SK-N-SH treated with all-trans-retinoic acid at 6 μM for 48 hours (cell line): Measurements from ENCODE around the gene IL15RA.
"Not testable (repeated sequence)": the region's sequence is repeated elsewhere in the genome, so short reads cannot be mapped to it uniquely, and the experiment has no call there.

ENCODE experiments used
- ATAC-seq: fragments of 200-7000 bp; cut with Tn5 transposase; 3 replicates; pipeline ENCODE4 v1.9.1; 2020; ENCODE audit warnings: mild to moderate bottlenecking, moderate library complexity
- ARNTL ChIP-seq: fragments of 450-650 bp; formaldehyde crosslinking; IDR thresholded peaks from 2 replicates; pipeline ENCODE4 v1.5.0; 2020; ENCODE audit warnings: low read depth, mild to moderate bottlenecking, moderate library complexity, borderline replicate concordance
- BACH2 ChIP-seq: fragments of 250-450 bp; sonication (Bioruptor Pico); IDR thresholded peaks from 2 replicates; pipeline ENCODE4 v1.9.0; 2021; ENCODE audit warnings: mild to moderate bottlenecking, borderline replicate concordance
- CREB5 ChIP-seq: fragments of 250-450 bp; sonication (Bioruptor Pico); IDR thresholded peaks from 2 replicates; pipeline ENCODE4 v1.5.1; 2020; ENCODE audit warnings: low read depth, mild to moderate bottlenecking, moderate library complexity
- GLIS3 ChIP-seq: fragments of 250-450 bp; sonication (Bioruptor Pico); IDR thresholded peaks from 2 replicates; pipeline ENCODE4 v1.5.0; 2020; ENCODE audit warnings: mild to moderate bottlenecking, moderate library complexity
- ISL1 ChIP-seq: fragments of 250-450 bp; sonication (Bioruptor Pico); IDR thresholded peaks from 2 replicates; pipeline ENCODE4 v2.1.2; 2022; ENCODE audit warnings: mild to moderate bottlenecking, moderate library complexity
- POU6F1 ChIP-seq: fragments of 250-450 bp; sonication (Bioruptor Pico); IDR thresholded peaks from 2 replicates; pipeline ENCODE4 v1.8.0; 2021; ENCODE audit warnings: low read depth, mild to moderate bottlenecking, moderate library complexity, borderline replicate concordance
- RARB ChIP-seq: fragments of 250-450 bp; sonication (Bioruptor Pico); IDR thresholded peaks from 2 replicates; pipeline ENCODE4 v1.8.0; 2021; ENCODE audit warnings: mild to moderate bottlenecking, moderate library complexity
- SNAI2 ChIP-seq: fragments of 250-450 bp; sonication (Bioruptor Pico); IDR thresholded peaks from 2 replicates; pipeline ENCODE4 v1.5.0; 2020; ENCODE audit warnings: mild to moderate bottlenecking, moderate library complexity
- TCF4 ChIP-seq: fragments of 250-450 bp; sonication (Bioruptor Pico); IDR thresholded peaks from 2 replicates; pipeline ENCODE4 v1.8.0; 2021; ENCODE audit warnings: mild to moderate bottlenecking, moderate library complexity, borderline replicate concordance
- TOX ChIP-seq: fragments of 250-450 bp; sonication (Bioruptor Pico); IDR thresholded peaks from 2 replicates; pipeline ENCODE4 v1.8.0; 2021; ENCODE audit warnings: mild to moderate bottlenecking, moderate library complexity, borderline replicate concordance
- TSHZ2 ChIP-seq: fragments of 250-450 bp; sonication (Bioruptor Pico); IDR thresholded peaks from 2 replicates; pipeline ENCODE4 v1.5.0; 2020; ENCODE audit warnings: mild to moderate bottlenecking, moderate library complexity
- ZFP3 ChIP-seq: fragments of 250-450 bp; sonication (Bioruptor Pico); IDR thresholded peaks from 2 replicates; pipeline ENCODE4 v1.5.0; 2020; ENCODE audit warnings: mild to moderate bottlenecking, moderate library complexity
- ZFP30 ChIP-seq: fragments of 450-650 bp; formaldehyde crosslinking; IDR thresholded peaks from 2 replicates; pipeline ENCODE4 v1.5.0; 2022; ENCODE audit warnings: mild to moderate bottlenecking, moderate library complexity
- ZNF70 ChIP-seq: fragments of 450-650 bp; formaldehyde crosslinking; IDR thresholded peaks from 2 replicates; pipeline ENCODE4 v1.5.0; 2020; ENCODE audit warnings: mild to moderate bottlenecking, moderate library complexity
- ZNF8 ChIP-seq: fragments of 450-650 bp; formaldehyde crosslinking; IDR thresholded peaks from 2 replicates; pipeline ENCODE4 v1.5.0; 2020; ENCODE audit warnings: mild to moderate bottlenecking, moderate library complexity
- TF ChIP-seq, protein P1 (sequence below): fragments of 250-450 bp; sonication (Bioruptor Pico); IDR thresholded peaks from 2 replicates; pipeline ENCODE4 v1.5.1; 2021; ENCODE audit warnings: mild to moderate bottlenecking, moderate library complexity
- TF ChIP-seq, protein P2 (sequence below): fragments of 250-450 bp; sonication (Bioruptor Pico); IDR thresholded peaks from 2 replicates; pipeline ENCODE4 v1.8.0; 2020; ENCODE audit warnings: mild to moderate bottlenecking, moderate library complexity, borderline replicate concordance

The IL15RA gene

DNA sequence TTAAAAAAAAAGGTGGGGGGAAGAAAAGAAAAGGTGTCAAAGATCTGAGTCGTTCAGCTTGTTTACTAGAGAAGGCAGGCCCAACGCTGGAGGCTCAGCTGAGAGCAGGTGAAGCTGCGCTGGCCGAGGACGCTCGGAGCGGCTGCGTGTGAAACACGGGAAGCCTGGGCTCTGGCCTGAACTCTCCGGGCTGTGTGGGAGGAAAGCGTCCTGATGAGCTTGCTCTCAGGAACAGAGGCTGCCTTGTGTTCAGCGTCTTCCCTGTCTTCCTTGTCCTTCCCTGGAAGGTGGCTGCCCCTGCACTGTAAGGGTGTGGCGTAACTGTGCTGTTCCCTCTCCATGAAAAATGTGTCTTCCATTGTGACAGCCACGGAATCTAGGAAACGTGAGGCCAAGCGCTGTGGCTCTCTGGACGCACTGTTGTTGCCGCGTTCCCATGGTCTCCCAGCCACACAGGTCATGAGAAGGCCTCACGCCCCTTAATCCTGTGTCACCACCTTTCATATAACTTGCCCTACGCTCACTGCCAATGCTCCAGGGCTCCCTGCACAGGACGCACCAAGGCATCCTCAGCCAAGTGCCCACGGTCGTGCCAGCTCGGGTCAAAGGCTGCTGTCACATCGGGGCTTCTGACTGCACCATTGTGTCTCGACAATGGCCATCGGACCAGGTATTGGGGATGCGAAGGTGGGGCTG, 15.8 kb downstream of the IL15RA start:
- ATAC-seq: no peak
- TF ChIP-seq RARB: no peak
- TF ChIP-seq ISL1: no peak
- no peak for TF ChIP-seq ZFP3 (CRISPR knock-in tag)
- no peak for TF ChIP-seq TSHZ2 (CRISPR knock-in tag)
- no peak for TF ChIP-seq SNAI2 (CRISPR knock-in tag)
- TF ChIP-seq, protein P1, sequence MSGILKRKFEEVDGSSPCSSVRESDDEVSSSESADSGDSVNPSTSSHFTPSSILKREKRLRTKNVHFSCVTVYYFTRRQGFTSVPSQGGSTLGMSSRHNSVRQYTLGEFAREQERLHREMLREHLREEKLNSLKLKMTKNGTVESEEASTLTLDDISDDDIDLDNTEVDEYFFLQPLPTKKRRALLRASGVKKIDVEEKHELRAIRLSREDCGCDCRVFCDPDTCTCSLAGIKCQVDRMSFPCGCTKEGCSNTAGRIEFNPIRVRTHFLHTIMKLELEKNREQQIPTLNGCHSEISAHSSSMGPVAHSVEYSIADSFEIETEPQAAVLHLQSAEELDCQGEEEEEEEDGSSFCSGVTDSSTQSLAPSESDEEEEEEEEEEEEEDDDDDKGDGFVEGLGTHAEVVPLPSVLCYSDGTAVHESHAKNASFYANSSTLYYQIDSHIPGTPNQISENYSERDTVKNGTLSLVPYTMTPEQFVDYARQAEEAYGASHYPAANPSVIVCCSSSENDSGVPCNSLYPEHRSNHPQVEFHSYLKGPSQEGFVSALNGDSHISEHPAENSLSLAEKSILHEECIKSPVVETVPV (CRISPR knock-in tag): no peak
- no peak for TF ChIP-seq TCF4 (CRISPR knock-in tag)
- TF ChIP-seq ZNF70: no peak
- TF ChIP-seq POU6F1: no peak
- TF ChIP-seq CREB5 (CRISPR knock-in tag): no peak
- no peak for TF ChIP-seq BACH2 (CRISPR knock-in tag)
- TF ChIP-seq ZNF8 (CRISPR knock-in tag): no peak
- TF ChIP-seq ARNTL: no peak
- no peak for TF ChIP-seq TOX (CRISPR knock-in tag)
- TF ChIP-seq, protein P2, sequence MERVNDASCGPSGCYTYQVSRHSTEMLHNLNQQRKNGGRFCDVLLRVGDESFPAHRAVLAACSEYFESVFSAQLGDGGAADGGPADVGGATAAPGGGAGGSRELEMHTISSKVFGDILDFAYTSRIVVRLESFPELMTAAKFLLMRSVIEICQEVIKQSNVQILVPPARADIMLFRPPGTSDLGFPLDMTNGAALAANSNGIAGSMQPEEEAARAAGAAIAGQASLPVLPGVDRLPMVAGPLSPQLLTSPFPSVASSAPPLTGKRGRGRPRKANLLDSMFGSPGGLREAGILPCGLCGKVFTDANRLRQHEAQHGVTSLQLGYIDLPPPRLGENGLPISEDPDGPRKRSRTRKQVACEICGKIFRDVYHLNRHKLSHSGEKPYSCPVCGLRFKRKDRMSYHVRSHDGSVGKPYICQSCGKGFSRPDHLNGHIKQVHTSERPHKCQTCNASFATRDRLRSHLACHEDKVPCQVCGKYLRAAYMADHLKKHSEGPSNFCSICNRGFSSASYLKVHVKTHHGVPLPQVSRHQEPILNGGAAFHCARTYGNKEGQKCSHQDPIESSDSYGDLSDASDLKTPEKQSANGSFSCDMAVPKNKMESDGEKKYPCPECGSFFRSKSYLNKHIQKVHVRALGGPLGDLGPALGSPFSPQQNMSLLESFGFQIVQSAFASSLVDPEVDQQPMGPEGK (CRISPR knock-in tag): no peak

GRCh38 chr10:5960973-5961275, 16.4 kb downstream of the IL15RA start:
- not testable (repeated sequence) for ATAC-seq

DNA sequence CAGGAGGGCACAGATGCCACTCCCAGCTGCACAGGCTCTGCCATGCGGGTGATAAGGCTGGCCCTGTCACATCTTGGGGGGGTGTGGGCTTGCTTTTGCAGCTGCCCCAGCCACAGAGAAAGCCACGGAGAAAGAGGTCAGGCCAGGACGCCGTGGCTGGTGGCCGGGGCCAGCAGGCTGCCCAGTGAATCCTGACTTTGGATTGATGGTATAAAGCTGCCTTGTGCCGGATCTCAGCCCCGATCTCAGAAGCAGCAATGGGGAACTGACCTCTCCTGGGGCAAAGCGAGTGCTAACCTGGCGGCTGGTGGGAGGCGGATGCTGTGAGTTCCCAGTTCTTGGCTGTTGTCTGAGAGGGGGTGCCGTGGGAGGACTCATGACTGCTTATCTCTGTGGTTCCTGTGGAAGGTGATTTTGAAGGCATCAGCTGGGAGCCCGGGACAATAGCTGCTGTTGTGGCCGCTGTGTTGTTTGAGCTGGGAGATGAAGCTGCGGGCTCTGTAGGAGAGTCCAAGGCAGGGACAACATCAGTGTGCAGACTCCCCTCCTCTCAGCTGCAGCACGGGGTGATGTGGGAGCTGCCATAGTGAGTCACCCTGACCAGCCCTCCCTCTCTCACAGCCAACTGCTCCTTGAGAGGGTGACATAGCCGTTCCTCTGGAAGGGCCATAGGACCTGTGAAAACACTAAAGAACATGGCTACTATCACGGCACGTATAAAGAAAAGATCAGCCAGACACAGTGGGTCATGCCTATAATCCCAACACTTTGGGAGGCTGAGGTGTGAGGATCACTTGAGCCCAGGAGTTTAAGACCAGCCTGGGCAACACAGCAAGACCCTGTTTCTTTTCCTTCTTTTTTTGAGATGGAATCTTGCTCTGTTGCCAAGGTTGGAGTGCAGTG, 17.0 kb downstream of the IL15RA start:
- TF ChIP-seq TOX (CRISPR knock-in tag): no peak
- no peak for TF ChIP-seq RARB
- no peak for TF ChIP-seq GLIS3 (CRISPR knock-in tag)
- no peak for TF ChIP-seq ZFP30
- no peak for TF ChIP-seq POU6F1
- TF ChIP-seq TSHZ2 (CRISPR knock-in tag): no peak
- TF ChIP-seq BACH2 (CRISPR knock-in tag): no peak
- peak; percentile 50 for ATAC-seq
